Neural cell (in vitro differentiated cells): Measurements from ENCODE around the gene STAB1. TPM values are rescaled to one million over a fixed set of nuclear protein-coding genes. Genes with fewer than 3 reads are reported as not detected.

Source experiments
- H2AFZ ChIP-seq: fragments of 200-600, 300-800 bp; sonication (generic), shearing (Covaris generic); 2 replicates; pipeline ENCODE4 v1.6.0; 2014; ENCODE audit warnings: low read depth, mild to moderate bottlenecking, antibody characterized with exemption, low read length, moderate library complexity
- H3F3A ChIP-seq: fragments of 200-600 bp; shearing (Covaris generic); 2 replicates; pipeline ENCODE4 v1.6.1; 2016; ENCODE audit warnings: mild to moderate bottlenecking, moderate library complexity, mixed read lengths, antibody characterized with exemption, low read length; ENCODE audit not compliant: insufficient read depth, poor library complexity, severe bottlenecking
- H3K27ac ChIP-seq: fragments of 200-600, 300-800 bp; sonication (generic), shearing (Covaris generic); 2 replicates; pipeline ENCODE4 v1.5.1; 2014; ENCODE audit warnings: mild to moderate bottlenecking, low read length, moderate library complexity
- H3K27me3 ChIP-seq: fragments of 300-800, 200-600 bp; sonication (generic), shearing (Covaris generic); 2 replicates; pipeline ENCODE4 v1.6.0; 2014; ENCODE audit warnings: mild to moderate bottlenecking, low read depth, low read length, moderate library complexity; ENCODE audit not compliant: insufficient read depth
- H3K36me3 ChIP-seq: fragments of 300-800, 200-600 bp; sonication (generic), shearing (Covaris generic); 2 replicates; pipeline ENCODE4 v1.5.1; 2014; ENCODE audit warnings: mild to moderate bottlenecking, antibody characterized with exemption, low read length, moderate library complexity; ENCODE audit not compliant: insufficient read depth
- H3K4me2 ChIP-seq: fragments of 300-800, 200-600 bp; sonication (generic), shearing (Covaris generic); 2 replicates; pipeline ENCODE4 v1.6.0; 2014; ENCODE audit warnings: mild to moderate bottlenecking, low read length
- H3K4me3 ChIP-seq: fragments of 300-800, 200-600 bp; sonication (generic), shearing (Covaris generic); 2 replicates; pipeline ENCODE4 v1.5.1; 2014; ENCODE audit warnings: mild to moderate bottlenecking, low read length, moderate library complexity
- H3K79me2 ChIP-seq: fragments of 200-600 bp; shearing (Covaris generic); replicated peaks from 2 replicates; pipeline ENCODE4 v1.6.0; 2014; ENCODE audit warnings: mild to moderate bottlenecking, low read length, moderate library complexity; ENCODE audit not compliant: insufficient read depth
- H3K9ac ChIP-seq: fragments of 300-800, 200-600 bp; sonication (generic), shearing (Covaris generic); 2 replicates; pipeline ENCODE4 v1.6.1; 2016; ENCODE audit warnings: mild to moderate bottlenecking, low read length, mixed read lengths
- H3K9me2 ChIP-seq: fragments of 200-600 bp; shearing (Covaris generic); 2 replicates; pipeline ENCODE4 v1.6.1; 2016; ENCODE audit warnings: mild to moderate bottlenecking, low read length, mixed read lengths; ENCODE audit not compliant: insufficient read depth
- H3K9me3 ChIP-seq: fragments of 200-600, 300-800 bp; sonication (generic), shearing (Covaris generic); 2 replicates; pipeline ENCODE4 v1.6.1; 2016; ENCODE audit warnings: mild to moderate bottlenecking, mixed run types, low read length, moderate library complexity, mixed read lengths
- H4K20me1 ChIP-seq: fragments of 200-600 bp; shearing (Covaris generic); 2 replicates; pipeline ENCODE4 v1.6.1; 2016; ENCODE audit warnings: mild to moderate bottlenecking, mixed run types; ENCODE audit not compliant: insufficient read depth
- EP300 ChIP-seq: fragments of 450-650 bp; conservative IDR thresholded peaks from 2 replicates; pipeline ENCODE4 v1.6.1; 2014; ENCODE audit warnings: antibody characterized with exemption, mild to moderate bottlenecking, moderate library complexity; ENCODE audit not compliant: poor library complexity, severe bottlenecking
- EZH2 ChIP-seq: fragments of 200-600, 300-800 bp; shearing (Covaris generic), sonication (generic); IDR thresholded peaks from 2 replicates; pipeline ENCODE4 v1.6.1; 2014; ENCODE audit warnings: antibody characterized with exemption, low read length, borderline replicate concordance, mild to moderate bottlenecking; ENCODE audit not compliant: insufficient read depth, poor library complexity, severe bottlenecking
- MXI1 ChIP-seq: fragments of 450-650 bp; conservative IDR thresholded peaks from 2 replicates; pipeline ENCODE4 v1.6.1; 2014; ENCODE audit warnings: antibody characterized with exemption, mild to moderate bottlenecking; ENCODE audit not compliant: poor library complexity, severe bottlenecking
- POLR2AphosphoS5 ChIP-seq: IDR thresholded peaks from 2 replicates; pipeline ENCODE4 v1.6.1; 2012
- RAD21 ChIP-seq: fragments of 450-650 bp; conservative IDR thresholded peaks from 2 replicates; pipeline ENCODE4 v1.6.1; 2014; ENCODE audit warnings: antibody characterized with exemption, mild to moderate bottlenecking, moderate library complexity
- SMC3 ChIP-seq: fragments of 450-650 bp; conservative IDR thresholded peaks from 2 replicates; pipeline ENCODE4 v1.6.1; 2014; ENCODE audit warnings: antibody characterized with exemption, mild to moderate bottlenecking, moderate library complexity; ENCODE audit not compliant: poor library complexity
- TAF1 ChIP-seq: IDR thresholded peaks from 2 replicates; pipeline ENCODE4 v1.6.1; 2012; ENCODE audit warnings: low read depth
- polyA plus RNA-seq: library from polyadenylated mRNA; depleted of rRNA; stranded (reverse); fragments of >200 nt; gene quantifications from 2 replicates; pipeline ENCODE4 v1.2.3, GENCODE V29; 2014
- TF ChIP-seq, protein P1 (sequence below): fragments of 450-650 bp; IDR thresholded peaks from 2 replicates; pipeline ENCODE4 v1.5.1; 2014; ENCODE audit warnings: antibody characterized with exemption, mild to moderate bottlenecking, moderate library complexity; ENCODE audit not compliant: poor library complexity, severe bottlenecking
- TF ChIP-seq, protein P2 (sequence below): IDR thresholded peaks from 2 replicates; pipeline ENCODE4 v1.6.1; 2012; ENCODE audit warnings: borderline replicate concordance

The STAB1 gene
- polyA plus RNA-seq, 1 donor from 2014 or later, result 0.28 TPM

DNA sequence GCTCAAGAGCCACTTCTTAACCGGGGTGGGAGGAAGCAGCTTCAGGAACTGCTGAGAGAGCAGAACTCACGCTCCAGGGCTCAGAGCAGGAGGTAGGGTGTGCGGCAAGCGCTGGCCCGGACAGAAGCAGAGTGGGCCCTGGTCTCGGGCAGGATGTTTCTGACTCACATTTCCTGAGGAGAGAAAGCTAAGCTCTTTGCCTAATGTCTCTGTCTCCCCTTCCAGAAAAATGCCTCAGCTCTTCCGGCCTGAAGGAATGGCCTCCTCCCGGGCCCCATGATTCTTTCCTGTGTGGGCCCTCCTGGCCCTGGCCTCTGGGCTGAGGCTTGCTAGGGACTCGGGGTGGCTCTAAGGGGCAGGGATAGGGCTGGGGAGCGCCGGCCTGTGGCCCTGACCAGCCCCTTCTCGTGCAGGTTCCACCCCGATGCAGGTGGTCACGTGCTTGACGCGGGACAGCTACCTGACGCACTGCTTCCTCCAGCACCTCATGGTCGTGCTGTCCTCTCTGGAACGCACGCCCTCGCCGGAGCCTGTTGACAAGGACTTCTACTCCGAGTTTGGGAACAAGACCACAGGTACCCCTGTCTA, 4.1 kb upstream of the STAB1 start:
- Histone ChIP-seq H3K79me2 (no peaks in the 10 kb centered on the region), H3K9ac (no peak overlapping the region), H3K27ac (no peak overlapping the region), H3K27me3 (no peaks in the 10 kb centered on the region), H3K36me3 (no peaks in the 10 kb centered on the region), H3K9me3 (no peaks in the 10 kb centered on the region), H3K9me2 (no peaks in the 10 kb centered on the region), H4K20me1 (no peaks in the 10 kb centered on the region), H2AFZ (no peak overlapping the region), H3F3A (no peaks in the 10 kb centered on the region), H3K4me2 (no peak overlapping the region), H3K4me3 (no peak overlapping the region)
- TF ChIP-seq, protein P1, sequence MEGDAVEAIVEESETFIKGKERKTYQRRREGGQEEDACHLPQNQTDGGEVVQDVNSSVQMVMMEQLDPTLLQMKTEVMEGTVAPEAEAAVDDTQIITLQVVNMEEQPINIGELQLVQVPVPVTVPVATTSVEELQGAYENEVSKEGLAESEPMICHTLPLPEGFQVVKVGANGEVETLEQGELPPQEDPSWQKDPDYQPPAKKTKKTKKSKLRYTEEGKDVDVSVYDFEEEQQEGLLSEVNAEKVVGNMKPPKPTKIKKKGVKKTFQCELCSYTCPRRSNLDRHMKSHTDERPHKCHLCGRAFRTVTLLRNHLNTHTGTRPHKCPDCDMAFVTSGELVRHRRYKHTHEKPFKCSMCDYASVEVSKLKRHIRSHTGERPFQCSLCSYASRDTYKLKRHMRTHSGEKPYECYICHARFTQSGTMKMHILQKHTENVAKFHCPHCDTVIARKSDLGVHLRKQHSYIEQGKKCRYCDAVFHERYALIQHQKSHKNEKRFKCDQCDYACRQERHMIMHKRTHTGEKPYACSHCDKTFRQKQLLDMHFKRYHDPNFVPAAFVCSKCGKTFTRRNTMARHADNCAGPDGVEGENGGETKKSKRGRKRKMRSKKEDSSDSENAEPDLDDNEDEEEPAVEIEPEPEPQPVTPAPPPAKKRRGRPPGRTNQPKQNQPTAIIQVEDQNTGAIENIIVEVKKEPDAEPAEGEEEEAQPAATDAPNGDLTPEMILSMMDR, result no peak
- TF ChIP-seq TAF1, result no peak
- no peak for TF ChIP-seq SMC3
- no peak for TF ChIP-seq POLR2AphosphoS5
- TF ChIP-seq EP300, result no peak
- TF ChIP-seq MXI1, result no peak
- TF ChIP-seq, protein P2, sequence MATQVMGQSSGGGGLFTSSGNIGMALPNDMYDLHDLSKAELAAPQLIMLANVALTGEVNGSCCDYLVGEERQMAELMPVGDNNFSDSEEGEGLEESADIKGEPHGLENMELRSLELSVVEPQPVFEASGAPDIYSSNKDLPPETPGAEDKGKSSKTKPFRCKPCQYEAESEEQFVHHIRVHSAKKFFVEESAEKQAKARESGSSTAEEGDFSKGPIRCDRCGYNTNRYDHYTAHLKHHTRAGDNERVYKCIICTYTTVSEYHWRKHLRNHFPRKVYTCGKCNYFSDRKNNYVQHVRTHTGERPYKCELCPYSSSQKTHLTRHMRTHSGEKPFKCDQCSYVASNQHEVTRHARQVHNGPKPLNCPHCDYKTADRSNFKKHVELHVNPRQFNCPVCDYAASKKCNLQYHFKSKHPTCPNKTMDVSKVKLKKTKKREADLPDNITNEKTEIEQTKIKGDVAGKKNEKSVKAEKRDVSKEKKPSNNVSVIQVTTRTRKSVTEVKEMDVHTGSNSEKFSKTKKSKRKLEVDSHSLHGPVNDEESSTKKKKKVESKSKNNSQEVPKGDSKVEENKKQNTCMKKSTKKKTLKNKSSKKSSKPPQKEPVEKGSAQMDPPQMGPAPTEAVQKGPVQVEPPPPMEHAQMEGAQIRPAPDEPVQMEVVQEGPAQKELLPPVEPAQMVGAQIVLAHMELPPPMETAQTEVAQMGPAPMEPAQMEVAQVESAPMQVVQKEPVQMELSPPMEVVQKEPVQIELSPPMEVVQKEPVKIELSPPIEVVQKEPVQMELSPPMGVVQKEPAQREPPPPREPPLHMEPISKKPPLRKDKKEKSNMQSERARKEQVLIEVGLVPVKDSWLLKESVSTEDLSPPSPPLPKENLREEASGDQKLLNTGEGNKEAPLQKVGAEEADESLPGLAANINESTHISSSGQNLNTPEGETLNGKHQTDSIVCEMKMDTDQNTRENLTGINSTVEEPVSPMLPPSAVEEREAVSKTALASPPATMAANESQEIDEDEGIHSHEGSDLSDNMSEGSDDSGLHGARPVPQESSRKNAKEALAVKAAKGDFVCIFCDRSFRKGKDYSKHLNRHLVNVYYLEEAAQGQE, result no peak
- no peak for TF ChIP-seq EZH2
- no peak for TF ChIP-seq RAD21

DNA sequence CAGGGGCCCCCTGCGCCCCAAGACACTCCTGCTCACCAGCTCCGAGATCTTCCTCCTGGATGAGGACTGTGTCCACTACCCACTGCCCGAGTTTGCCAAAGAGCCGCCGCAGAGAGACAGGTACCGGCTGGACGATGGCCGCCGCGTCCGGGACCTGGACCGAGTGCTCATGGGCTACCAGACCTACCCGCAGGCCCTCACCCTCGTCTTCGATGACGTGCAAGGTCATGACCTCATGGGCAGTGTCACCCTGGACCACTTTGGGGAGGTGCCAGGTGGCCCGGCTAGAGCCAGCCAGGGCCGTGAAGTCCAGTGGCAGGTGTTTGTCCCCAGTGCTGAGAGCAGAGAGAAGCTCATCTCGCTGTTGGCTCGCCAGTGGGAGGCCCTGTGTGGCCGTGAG, 3.1 kb upstream of the STAB1 start:
- Histone ChIP-seq H3K36me3 (no peaks in the 10 kb centered on the region), H3K79me2 (no peaks in the 10 kb centered on the region), H3K4me2 (no peak overlapping the region), H3K27me3 (no peaks in the 10 kb centered on the region), H3K9me3 (no peaks in the 10 kb centered on the region), H4K20me1 (no peaks in the 10 kb centered on the region), H3K9ac (no peak overlapping the region), H3K27ac (no peak overlapping the region), H3F3A (no peaks in the 10 kb centered on the region), H2AFZ (no peak overlapping the region), H3K9me2 (no peaks in the 10 kb centered on the region), H3K4me3 (no peak overlapping the region)
- TF ChIP-seq TAF1, result no peak
- TF ChIP-seq, protein P1, result no peak
- TF ChIP-seq SMC3, result no peak
- no peak for TF ChIP-seq MXI1
- TF ChIP-seq RAD21, result no peak
- no peak for TF ChIP-seq EZH2
- no peak for TF ChIP-seq POLR2AphosphoS5
- TF ChIP-seq, protein P2, result no peak
- no peak for TF ChIP-seq EP300
